Measurements from ENCODE around the gene GAL3ST2. TPM values are rescaled to one million over a fixed set of nuclear protein-coding genes. Genes with fewer than 3 reads are reported as not detected.

Gene GAL3ST2
- total RNA-seq, 1 donor from 2014 or later, result not detected

- H3K4me3 Mint-ChIP-seq (ENCODE audit: unreplicated experiment), result no peak overlapping the region
- TF ChIP-seq EZH2 (IDR thresholded peaks at IDR 0.05; ENCODE audit: insufficient read depth, low read length), result no peak
- no peak for TF ChIP-seq CTCF (IDR thresholded peaks at IDR 0.05; ENCODE audit: insufficient read depth, low read depth, low read length)
- peaks cover 1% of the 10 kb centered on the region for H3K27me3 Mint-ChIP-seq (ENCODE audit: low read depth, unreplicated experiment)
- H3K27ac Mint-ChIP-seq (ENCODE audit: unreplicated experiment), result no peak overlapping the region
- H3K9ac ChIP-seq (ENCODE audit: low read length), result no peak overlapping the region
- H4K20me1 ChIP-seq (ENCODE audit: insufficient read depth, low read length), result peaks cover 10% of the 10 kb centered on the region
- peaks cover 29% of the 10 kb centered on the region for H3K36me3 Mint-ChIP-seq (ENCODE audit: low read depth, unreplicated experiment)
- FAIRE-seq, result no peak
- peaks cover 2% of the 10 kb centered on the region for H3K36me3 ChIP-seq (ENCODE audit: insufficient read depth, low read length)
- H3K9me3 Mint-ChIP-seq (ENCODE audit: unreplicated experiment), result peaks cover 5% of the 10 kb centered on the region
- no peak overlapping the region for H2AFZ ChIP-seq (ENCODE audit: low read depth, low read length)
- H3K79me2 ChIP-seq (ENCODE audit: insufficient read depth, low read length), result no peaks in the 10 kb centered on the region
- no peaks in the 10 kb centered on the region for H3K9me3 ChIP-seq (ENCODE audit: insufficient read depth, low read depth, low read length)
- no peaks in the 10 kb centered on the region for H3K4me1 Mint-ChIP-seq (ENCODE audit: low read depth, unreplicated experiment)
- no peak overlapping the region for H3K4me3 ChIP-seq (ENCODE audit: insufficient read depth, low read depth, low read length)
- no peak overlapping the region for H3K4me2 ChIP-seq (ENCODE audit: low read length)
- no peak overlapping the region for H3K27ac ChIP-seq (ENCODE audit: low read depth, low read length)
- no peak for DNase-seq (ENCODE audit: low read depth)
- no peaks in the 10 kb centered on the region for H3K27me3 ChIP-seq (ENCODE audit: insufficient read depth, low read length)
- no peaks in the 10 kb centered on the region for H3K4me1 ChIP-seq (ENCODE audit: insufficient read depth, low read length)
Measured at GRCh38 chr2:241746084-241746483, 30.5 kb upstream of the GAL3ST2 start.

GRCh38 chr2:241748468-241749256 is 28.0 kb upstream of the GAL3ST2 start:
- Histone ChIP-seq H3K4me1 (ENCODE audit: insufficient read depth, low read length) (no peaks in the 10 kb centered on the region), H3K36me3 (ENCODE audit: insufficient read depth, low read length) (peaks cover 2% of the 10 kb centered on the region), H2AFZ (ENCODE audit: low read depth, low read length) (no peak overlapping the region), H3K4me2 (ENCODE audit: low read length) (no peak overlapping the region), H3K4me3 (ENCODE audit: insufficient read depth, low read depth, low read length) (no peak overlapping the region), H3K79me2 (ENCODE audit: insufficient read depth, low read length) (no peaks in the 10 kb centered on the region), H3K9ac (ENCODE audit: low read length) (no peak overlapping the region), H3K9me3 (ENCODE audit: insufficient read depth, low read depth, low read length) (no peaks in the 10 kb centered on the region), H3K27me3 (ENCODE audit: insufficient read depth, low read length) (no peaks in the 10 kb centered on the region), H4K20me1 (ENCODE audit: insufficient read depth, low read length) (no peaks in the 10 kb centered on the region), H3K27ac (ENCODE audit: low read depth, low read length) (no peak overlapping the region)
- no peak for FAIRE-seq
- H3K36me3 Mint-ChIP-seq (ENCODE audit: low read depth, unreplicated experiment), result peaks cover 34% of the 10 kb centered on the region
- no peak for TF ChIP-seq CTCF (IDR thresholded peaks at IDR 0.05; ENCODE audit: insufficient read depth, low read depth, low read length)
- TF ChIP-seq EZH2 (IDR thresholded peaks at IDR 0.05; ENCODE audit: insufficient read depth, low read length), result no peak
- no peak overlapping the region for H3K4me3 Mint-ChIP-seq (ENCODE audit: unreplicated experiment)
- H3K27ac Mint-ChIP-seq (ENCODE audit: unreplicated experiment), result no peak overlapping the region
- peaks cover 5% of the 10 kb centered on the region for H3K9me3 Mint-ChIP-seq (ENCODE audit: unreplicated experiment)
- peaks cover 1% of the 10 kb centered on the region for H3K27me3 Mint-ChIP-seq (ENCODE audit: low read depth, unreplicated experiment)
- DNase-seq (ENCODE audit: low read depth), result no peak
- H3K4me1 Mint-ChIP-seq (ENCODE audit: low read depth, unreplicated experiment), result no peaks in the 10 kb centered on the region
